Body of pancreas (tissue), 4 donors: Measurements from ENCODE around the gene TMBIM1. TPM values are rescaled to one million over a fixed set of nuclear protein-coding genes. Genes with fewer than 3 reads are reported as not detected.

Experiments used
- ATAC-seq: fragments of 150-250 bp; one replicate; pipeline ENCODE4 v1.9.1; 2016
- DNase-seq, 4 donors: peaks; one replicate each; pipeline ENCODE4 v3.0.0-alpha.2; 2019
- H3K27ac ChIP-seq, 4 donors: fragments of 200-600 bp; sonication (generic); 1 replicate in 3 of 4; 2 replicates in 1 of 4; pipeline versions ENCODE4 v1.5.1 to v1.6.1; 2016 to 2019; ENCODE audit warnings: mild to moderate bottlenecking in 1 of 4, mixed read lengths in 1 of 4, moderate library complexity in 1 of 4
- H3K27me3 ChIP-seq, 2 donors: fragments of 200-600 bp; sonication (generic); one replicate each; pipeline ENCODE4 v1.6.0; 2016; ENCODE audit warnings: mild to moderate bottlenecking in 1 of 2
- H3K36me3 ChIP-seq, 2 donors: fragments of 200-600 bp; sonication (generic); replicated peaks in 1 of 2; 2 replicates each; pipeline ENCODE4 v1.5.1; 2016; ENCODE audit warnings: low read depth in 2 of 2; ENCODE audit not compliant: insufficient read depth in 1 of 2
- H3K4me1 ChIP-seq: fragments of 200-600 bp; sonication (generic); one replicate; pipeline ENCODE4 v1.6.0; 2016
- H3K4me3 ChIP-seq, 2 donors: fragments of 200-600 bp; sonication (generic); 1 replicate in 1 of 2; 2 replicates in 1 of 2; pipeline ENCODE4 v1.5.1; 2016 to 2019
- H3K9me3 ChIP-seq, 3 donors: fragments of 200-600 bp; sonication (generic); 1 replicate in 2 of 3; 2 replicates in 1 of 3; pipeline ENCODE4 v1.5.1; 2016
- CTCF ChIP-seq, 7 experiments: fragments of 450-650 bp in 4 of 7; fragments of 200-600 bp in 3 of 7; sonication (generic) in 3 of 7; IDR thresholded peaks; one replicate each; pipeline ENCODE4 v1.5.1; 2016 to 2019; ENCODE audit warnings: antibody characterized with exemption in 7 of 7
- POLR2A ChIP-seq, 3 donors: fragments of 450-650 bp; IDR thresholded peaks; one replicate each; pipeline ENCODE4 v1.6.1; 2016; ENCODE audit warnings: antibody characterized with exemption in 3 of 3, mild to moderate bottlenecking in 2 of 3
- WGBS, 2 donors: methylation state at CpG; one replicate each; pipeline ENCODE4 v1.1.5; 2017; 5-methylcytosine and 5-hydroxymethylcytosine counted together
- intact Hi-C: fragments of 100-400 bp; cut with DNase I; formaldehyde crosslinking; loops from one replicate; pipeline ENCODE4 v1.15.1; 2023
- total RNA-seq, 2 donors: library from RNA; depleted of rRNA; stranded (reverse); fragments of >200 nt; gene quantifications; one replicate each; pipeline ENCODE4 v1.1.0, GENCODE V29; 2016

The TMBIM1 gene
- total RNA-seq, 2 donors from 2014 or later = 125 to 148 TPM

GRCh38 chr2:218257390-218257981 is 34.8 kb downstream of the TMBIM1 start:
- no peak overlapping the region for H3K4me3 ChIP-seq
- WGBS, 2 donors = 29 to 38% methylated on average over 6 to 8 of the region's 8 CpGs

DNA sequence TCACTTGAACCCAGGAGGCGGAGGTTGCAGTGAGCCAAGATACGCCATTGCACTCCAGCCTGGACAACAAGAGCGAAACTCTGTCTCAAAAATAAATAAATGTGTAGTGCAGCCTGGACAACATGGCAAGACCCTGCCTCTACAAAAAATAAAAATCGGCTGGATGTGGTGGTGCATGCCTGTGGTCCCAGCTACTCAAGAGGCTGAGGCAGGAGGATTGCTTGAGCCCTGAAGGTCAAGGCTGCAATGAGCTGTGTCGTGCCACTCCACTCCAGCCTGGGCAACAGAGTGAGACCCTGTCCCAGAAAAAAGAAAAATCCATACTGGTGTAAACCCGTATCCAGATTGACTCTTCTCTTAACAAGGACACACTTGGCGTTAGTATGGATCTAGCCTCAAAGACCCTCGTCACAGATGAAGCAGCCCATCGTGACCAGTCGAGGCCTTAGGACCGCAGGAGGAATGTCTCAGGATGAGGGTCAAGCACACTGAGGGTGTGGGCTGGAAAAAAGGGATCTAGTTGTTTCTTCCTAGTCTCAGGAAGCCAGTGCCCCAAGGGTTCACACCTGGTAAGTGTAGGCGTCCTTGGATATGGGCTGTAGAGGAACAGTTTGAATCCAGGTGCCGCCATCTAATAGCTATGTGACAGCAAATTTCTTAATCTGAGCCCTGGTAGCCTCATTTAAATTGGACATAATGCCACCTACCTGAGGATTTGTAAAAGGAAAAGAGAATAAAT is 35.5 kb downstream of the TMBIM1 start:
- intact Hi-C loops = no loop called here
- H3K27ac ChIP-seq = peak overlapping the region in 3 of 4 donors; percentile 39 to 60 (median 42)
- 91 to 95% methylated on average over 13 of the region's 13 CpGs for WGBS, 2 donors
- H3K27me3 ChIP-seq = no peaks in the 10 kb centered on the region
- ATAC-seq (no peak), DNase-seq (no peak)
- no peak for TF ChIP-seq POLR2A (IDR thresholded peaks at IDR 0.05)
- no peak for TF ChIP-seq CTCF (IDR thresholded peaks at IDR 0.05)
- H3K4me1 ChIP-seq = peaks cover 27% of the 10 kb centered on the region
- H3K36me3 ChIP-seq = peaks cover 0 to 18% of the 10 kb centered on the region in 2 donors
- H3K4me3 ChIP-seq = no peak overlapping the region
- no peaks in the 10 kb centered on the region for H3K9me3 ChIP-seq

More at GRCh38 chr2:218257390-218257981, 34.8 kb downstream of the TMBIM1 start:
- peak; percentile 19 to 65 (median 62) for DNase-seq
- Histone ChIP-seq H3K4me1 (peaks cover 30% of the 10 kb centered on the region), H3K27me3 (no peaks in the 10 kb centered on the region), H3K36me3 (peaks cover 0 to 14% of the 10 kb centered on the region in 2 donors), H3K9me3 (no peaks in the 10 kb centered on the region), H3K27ac (peak overlapping the region in 3 of 4 donors; percentile 39 to 60 (median 42))
- ATAC-seq = peak; percentile 45
- intact Hi-C loops = no loop called here
- TF ChIP-seq POLR2A (IDR thresholded peaks at IDR 0.05) (no peak), CTCF (IDR thresholded peaks at IDR 0.05) (peak; percentile 41 to 88 (median 61))

GRCh38 chr2:218255446-218255845 is 36.9 kb downstream of the TMBIM1 start:
- DNase-seq (no peak), ATAC-seq (no peak)
- 67 to 79% methylated on average over 6 of the region's 6 CpGs for WGBS, 2 donors
- intact Hi-C loops = no loop called here
- Histone ChIP-seq H3K4me1 (peaks cover 13% of the 10 kb centered on the region), H3K27ac (no peak overlapping the region), H3K27me3 (no peaks in the 10 kb centered on the region), H3K4me3 (no peak overlapping the region), H3K36me3 (peaks cover 0 to 26% of the 10 kb centered on the region in 2 donors), H3K9me3 (no peaks in the 10 kb centered on the region)
- TF ChIP-seq CTCF (IDR thresholded peaks at IDR 0.05) = no peak
- no peak for TF ChIP-seq POLR2A (IDR thresholded peaks at IDR 0.05)

DNA sequence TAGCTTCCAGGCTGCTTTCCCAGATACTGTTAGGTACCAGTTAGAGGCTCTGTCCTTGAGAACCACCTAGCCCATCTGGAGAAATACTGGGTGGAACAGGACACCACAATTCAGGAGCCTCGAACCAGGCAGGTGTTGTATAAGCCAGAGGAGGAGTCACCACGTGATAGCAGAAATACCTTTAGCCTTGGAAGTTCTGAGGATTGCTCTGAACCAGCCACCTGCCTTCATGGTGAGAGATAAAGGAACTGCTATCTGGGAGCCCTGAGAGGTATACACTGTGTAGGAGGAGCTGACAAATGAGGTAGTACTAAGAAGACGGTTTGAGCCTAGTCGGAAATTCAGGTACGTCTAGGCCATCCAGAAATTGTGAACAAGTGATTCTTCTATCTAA is 39.1 kb downstream of the TMBIM1 start:
- no peak for TF ChIP-seq CTCF (IDR thresholded peaks at IDR 0.05)
- TF ChIP-seq POLR2A (IDR thresholded peaks at IDR 0.05) = no peak
- peaks cover 6% of the 10 kb centered on the region for H3K4me1 ChIP-seq
- intact Hi-C loops = no loop called here
- H3K36me3 ChIP-seq = peaks cover 0 to 40% of the 10 kb centered on the region in 2 donors
- ATAC-seq (no peak), DNase-seq (no peak)
- no peaks in the 10 kb centered on the region for H3K27me3 ChIP-seq
- WGBS, 2 donors = 54 to 70% methylated on average over 5 of the region's 5 CpGs
- H3K9me3 ChIP-seq = no peaks in the 10 kb centered on the region
- H3K4me3 ChIP-seq = no peak overlapping the region
- H3K27ac ChIP-seq = no peak overlapping the region
